ENCODE data around the gene SMCO3.
"Not testable (repeated sequence)": the region's sequence is repeated elsewhere in the genome, so short reads cannot be mapped to it uniquely, and the experiment has no call there.

SMCO3 gene

DNA sequence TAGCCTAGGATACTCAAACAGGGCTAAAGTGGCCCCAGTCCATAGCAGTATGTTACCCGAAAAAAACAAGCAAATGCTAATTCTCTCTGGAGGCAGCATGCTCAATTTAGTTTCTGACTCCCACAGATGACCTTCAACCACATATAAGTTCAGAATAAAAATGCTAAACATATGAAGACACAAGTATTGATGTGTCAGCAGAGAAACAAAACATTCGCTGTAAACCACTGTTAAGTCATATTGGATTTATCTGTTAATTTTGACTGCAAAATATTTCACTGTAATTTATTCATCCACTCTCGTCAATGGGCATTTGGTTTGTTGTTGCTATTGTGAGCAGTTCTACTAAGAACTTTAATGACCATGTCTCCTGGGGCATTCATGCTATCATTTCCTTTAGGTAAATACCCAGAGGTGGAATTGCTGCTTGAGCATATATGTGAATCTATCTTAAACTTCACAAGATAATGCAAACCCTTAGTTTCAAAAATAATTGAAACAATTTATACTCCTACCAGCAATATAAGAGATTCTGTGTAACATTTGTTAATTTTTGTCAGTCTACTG, 47.2 kb downstream of the SMCO3 start:
- H3K4me3 ChIP-seq (ENCODE audit: low read depth, low read length) = no peak overlapping the region
- no peaks in the 10 kb centered on the region for H3K4me1 ChIP-seq
- TF ChIP-seq, protein P1, sequence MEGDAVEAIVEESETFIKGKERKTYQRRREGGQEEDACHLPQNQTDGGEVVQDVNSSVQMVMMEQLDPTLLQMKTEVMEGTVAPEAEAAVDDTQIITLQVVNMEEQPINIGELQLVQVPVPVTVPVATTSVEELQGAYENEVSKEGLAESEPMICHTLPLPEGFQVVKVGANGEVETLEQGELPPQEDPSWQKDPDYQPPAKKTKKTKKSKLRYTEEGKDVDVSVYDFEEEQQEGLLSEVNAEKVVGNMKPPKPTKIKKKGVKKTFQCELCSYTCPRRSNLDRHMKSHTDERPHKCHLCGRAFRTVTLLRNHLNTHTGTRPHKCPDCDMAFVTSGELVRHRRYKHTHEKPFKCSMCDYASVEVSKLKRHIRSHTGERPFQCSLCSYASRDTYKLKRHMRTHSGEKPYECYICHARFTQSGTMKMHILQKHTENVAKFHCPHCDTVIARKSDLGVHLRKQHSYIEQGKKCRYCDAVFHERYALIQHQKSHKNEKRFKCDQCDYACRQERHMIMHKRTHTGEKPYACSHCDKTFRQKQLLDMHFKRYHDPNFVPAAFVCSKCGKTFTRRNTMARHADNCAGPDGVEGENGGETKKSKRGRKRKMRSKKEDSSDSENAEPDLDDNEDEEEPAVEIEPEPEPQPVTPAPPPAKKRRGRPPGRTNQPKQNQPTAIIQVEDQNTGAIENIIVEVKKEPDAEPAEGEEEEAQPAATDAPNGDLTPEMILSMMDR (IDR thresholded peaks at IDR 0.05; ENCODE audit: low read depth, low read length) = no peak
- H3K27me3 ChIP-seq = no peaks in the 10 kb centered on the region
- H3K9me3 ChIP-seq = no peaks in the 10 kb centered on the region
- no peaks in the 10 kb centered on the region for H3K36me3 ChIP-seq
- DNase-seq = no peak

DNA sequence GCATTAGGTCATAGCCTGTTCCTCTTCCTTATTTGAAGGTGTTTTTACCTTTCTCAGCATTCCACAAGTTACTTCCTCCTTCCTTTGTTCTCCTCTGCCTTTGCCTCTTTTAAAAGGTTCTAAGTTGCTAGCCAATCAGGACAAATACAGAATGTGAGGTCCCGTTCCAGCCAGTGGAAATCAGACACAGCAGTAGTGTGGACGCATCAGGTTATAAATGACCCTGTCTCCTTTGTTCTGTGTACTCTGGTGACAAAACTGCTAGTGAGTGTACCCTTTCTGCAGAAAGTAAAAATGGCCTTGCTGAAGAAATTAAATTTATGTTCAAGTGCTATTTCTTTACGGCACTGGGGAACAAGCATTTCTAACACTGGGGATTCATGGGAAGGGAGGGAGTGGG, 48.0 kb downstream of the SMCO3 start:
- H3K4me3 ChIP-seq (ENCODE audit: low read depth, low read length); H3K9me3 ChIP-seq; H3K4me1 ChIP-seq; H3K27me3 ChIP-seq; DNase-seq; H3K36me3 ChIP-seq: not testable (repeated sequence)

DNA sequence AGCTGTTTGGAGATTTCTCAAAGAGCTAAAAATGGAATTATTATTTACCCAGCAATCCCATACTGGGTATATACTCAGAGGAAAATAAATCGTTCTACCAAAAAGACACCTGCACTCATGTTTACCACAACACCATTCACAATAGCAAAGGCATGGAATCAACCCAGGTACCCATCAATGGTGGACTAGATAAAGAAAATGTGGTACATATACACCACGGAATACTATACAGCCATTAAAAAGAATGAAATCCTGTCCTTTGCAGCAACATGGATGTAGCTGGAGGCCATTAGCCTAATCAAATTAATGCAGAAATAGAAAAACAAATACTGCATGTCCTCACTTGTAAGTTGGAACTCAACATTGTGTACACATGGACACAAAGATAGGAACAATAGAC, 48.6 kb downstream of the SMCO3 start:
- no peak overlapping the region for H3K4me3 ChIP-seq (ENCODE audit: low read depth, low read length)
- no peaks in the 10 kb centered on the region for H3K4me1 ChIP-seq
- no peaks in the 10 kb centered on the region for H3K36me3 ChIP-seq
- no peaks in the 10 kb centered on the region for H3K27me3 ChIP-seq
- no peak for DNase-seq
- H3K9me3 ChIP-seq = no peaks in the 10 kb centered on the region
- TF ChIP-seq, protein P1 (IDR thresholded peaks at IDR 0.05; ENCODE audit: low read depth, low read length) = no peak

DNA sequence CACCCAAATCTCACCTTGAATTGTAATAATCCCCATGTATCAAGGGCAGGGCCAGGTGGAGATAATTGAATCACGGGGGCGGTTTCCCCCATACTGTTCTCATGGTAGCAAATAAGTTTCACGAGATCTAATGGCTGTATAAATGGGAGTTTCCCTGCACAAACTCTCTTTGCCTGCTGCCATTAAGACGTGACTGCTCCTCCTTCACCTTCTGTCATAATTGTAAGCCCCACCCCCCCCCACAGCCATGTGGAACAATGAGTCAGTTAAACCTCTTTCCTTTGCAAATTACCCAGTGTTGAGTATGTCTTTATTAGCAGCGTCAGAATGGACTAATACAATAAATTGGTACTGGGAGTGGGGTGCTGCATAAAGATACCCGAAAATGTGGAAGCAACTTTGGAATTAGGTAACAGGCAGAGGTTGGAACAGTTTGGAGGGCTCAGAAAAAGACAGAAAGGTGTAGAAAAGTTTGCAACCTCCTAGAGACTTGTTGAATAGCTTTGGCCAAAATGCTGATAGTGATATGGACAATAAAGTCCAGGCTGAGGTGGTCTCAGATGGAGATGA, 54.2 kb downstream of the SMCO3 start:
- H3K4me3 ChIP-seq (ENCODE audit: low read depth, low read length); H3K27me3 ChIP-seq; H3K4me1 ChIP-seq; H3K9me3 ChIP-seq; H3K36me3 ChIP-seq; DNase-seq: not testable (repeated sequence)

DNA sequence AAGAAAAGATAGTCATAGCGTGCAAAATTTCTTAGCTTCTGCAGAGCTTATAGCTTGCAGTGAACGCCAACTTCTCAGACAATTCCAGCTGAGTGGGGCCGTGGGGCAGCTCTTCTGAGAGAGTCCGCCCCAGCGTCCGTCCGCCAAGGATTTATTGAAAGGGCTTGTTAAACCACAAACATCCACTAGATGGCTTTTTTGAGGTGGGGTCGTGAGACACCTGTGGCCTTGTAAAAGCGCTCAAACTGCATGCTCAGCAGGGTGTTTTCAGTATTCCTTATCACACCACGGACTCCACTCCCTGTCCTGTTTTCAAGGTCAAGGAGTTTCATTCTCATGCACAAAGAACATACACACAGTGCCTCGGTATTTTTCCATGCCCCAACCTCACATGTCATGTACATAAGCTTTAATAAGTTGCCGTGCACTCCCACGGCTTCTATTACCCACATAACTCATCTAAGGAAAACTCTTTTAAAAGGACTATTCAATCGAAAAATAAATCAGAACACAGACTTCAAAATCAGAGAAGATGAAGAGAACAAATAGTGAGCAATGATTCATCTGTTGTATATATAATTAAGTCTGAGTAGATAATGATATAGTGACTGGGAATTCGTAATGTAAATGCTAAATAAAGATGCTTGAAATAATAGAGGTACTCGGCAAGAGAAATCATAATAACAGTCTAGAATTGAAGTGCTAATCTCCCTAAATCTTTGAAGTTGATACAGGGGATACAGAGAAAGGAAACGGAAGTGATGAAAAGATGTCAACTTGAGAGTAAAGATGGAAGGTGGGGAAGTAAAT, 57.4 kb downstream of the SMCO3 start:
- H3K4me1 ChIP-seq = no peaks in the 10 kb centered on the region
- DNase-seq = peak; percentile 39
- H3K4me3 ChIP-seq (ENCODE audit: low read depth, low read length) = no peak overlapping the region
- H3K27me3 ChIP-seq = no peaks in the 10 kb centered on the region
- H3K9me3 ChIP-seq = no peaks in the 10 kb centered on the region
- TF ChIP-seq, protein P1 (IDR thresholded peaks at IDR 0.05; ENCODE audit: low read depth, low read length) = peak; percentile 64
- H3K36me3 ChIP-seq = no peaks in the 10 kb centered on the region

Measured in BE2C (cell line).